ENCODE results near the gene MRPL23. TPM values are rescaled to one million over a fixed set of nuclear protein-coding genes. Genes with fewer than 3 reads are reported as not detected.

Gene MRPL23
- total and polyA plus RNA-seq, 4 donors = 33.0 to 83.9 (median 67.6) TPM

GRCh38 chr11:1967641-1968225 lies 20.6 kb downstream of the MRPL23 start:
- no peak overlapping the region for H3K27ac ChIP-seq (ENCODE audit: low read depth in 1 of 2, low read length in 2 of 2)
- H3K9me3 ChIP-seq (ENCODE audit: control insufficient read depth in 4 of 4, low read length in 3 of 4) = no peaks in the 10 kb centered on the region
- no peak for TF ChIP-seq NR2F2 (IDR thresholded peaks at IDR 0.05)
- no peak for TF ChIP-seq JUND (IDR thresholded peaks at IDR 0.05)
- no peak for TF ChIP-seq TAF1 (conservative IDR thresholded peaks at IDR 0.05)
- no peaks in the 10 kb centered on the region for H3K27me3 ChIP-seq (ENCODE audit: control insufficient read depth in 4 of 4, insufficient read depth in 4 of 4, low read length in 3 of 4)
- H3K4me1 ChIP-seq (ENCODE audit: control insufficient read depth in 4 of 4, insufficient read depth in 4 of 4, low read length in 3 of 4) = no peaks in the 10 kb centered on the region
- H3K4me3 ChIP-seq (ENCODE audit: low read depth in 1 of 3, low read length in 3 of 3) = no peak overlapping the region
- H3K9ac ChIP-seq (ENCODE audit: low read depth in 1 of 2, low read length in 2 of 2) = no peak overlapping the region
- no peak for DNase-seq (ENCODE audit: low spot score)
- no peaks in the 10 kb centered on the region for H3K36me3 ChIP-seq (ENCODE audit: control insufficient read depth in 4 of 4, insufficient read depth in 3 of 4, low read depth in 1 of 4, low read length in 3 of 4)
- WGBS = 77% methylated on average over 5 of the region's 21 CpGs

- no peaks in the 10 kb centered on the region for H3K9me3 ChIP-seq (ENCODE audit: control insufficient read depth in 4 of 4, low read length in 3 of 4)
- 77% methylated on average over 8 of the region's 24 CpGs for WGBS
- no peak overlapping the region for H3K27ac ChIP-seq (ENCODE audit: low read depth in 1 of 2, low read length in 2 of 2)
- no peaks in the 10 kb centered on the region for H3K27me3 ChIP-seq (ENCODE audit: control insufficient read depth in 4 of 4, insufficient read depth in 4 of 4, low read length in 3 of 4)
- TF ChIP-seq NR2F2 (IDR thresholded peaks at IDR 0.05) (no peak), EGR1 (IDR thresholded peaks at IDR 0.05; ENCODE audit: low read depth in 2 of 2) (no peak), YY1 (IDR thresholded peaks at IDR 0.05) (no peak), HNF4A (conservative IDR thresholded peaks at IDR 0.05) (no peak), HNF4G (IDR thresholded peaks at IDR 0.05) (no peak), REST (IDR thresholded peaks at IDR 0.05) (no peak), FOXA1 (IDR thresholded peaks at IDR 0.05) (no peak), TAF1 (conservative IDR thresholded peaks at IDR 0.05) (no peak), SP1 (IDR thresholded peaks at IDR 0.05) (no peak), ATF3 (IDR thresholded peaks at IDR 0.05) (no peak)
- H3K9ac ChIP-seq (ENCODE audit: low read depth in 1 of 2, low read length in 2 of 2) = no peak overlapping the region
- no peaks in the 10 kb centered on the region for H3K4me1 ChIP-seq (ENCODE audit: control insufficient read depth in 4 of 4, insufficient read depth in 4 of 4, low read length in 3 of 4)
- no peaks in the 10 kb centered on the region for H3K36me3 ChIP-seq (ENCODE audit: control insufficient read depth in 4 of 4, insufficient read depth in 3 of 4, low read depth in 1 of 4, low read length in 3 of 4)
- no peak overlapping the region for H3K4me3 ChIP-seq (ENCODE audit: low read depth in 1 of 3, low read length in 3 of 3)
- no peak for DNase-seq (ENCODE audit: low spot score)
Measured at GRCh38 chr11:1968454-1969002, 21.4 kb downstream of the MRPL23 start.

GRCh38 chr11:1969035-1969434 lies 21.9 kb downstream of the MRPL23 start:
- H3K27ac ChIP-seq (ENCODE audit: low read depth in 1 of 2, low read length in 2 of 2) = no peak overlapping the region
- DNase-seq (ENCODE audit: low spot score) = no peak
- no peak overlapping the region for H3K4me3 ChIP-seq (ENCODE audit: low read depth in 1 of 3, low read length in 3 of 3)
- H3K27me3 ChIP-seq (ENCODE audit: control insufficient read depth in 4 of 4, insufficient read depth in 4 of 4, low read length in 3 of 4) = no peaks in the 10 kb centered on the region
- no peaks in the 10 kb centered on the region for H3K4me1 ChIP-seq (ENCODE audit: control insufficient read depth in 4 of 4, insufficient read depth in 4 of 4, low read length in 3 of 4)
- H3K9me3 ChIP-seq (ENCODE audit: control insufficient read depth in 4 of 4, low read length in 3 of 4) = no peaks in the 10 kb centered on the region
- no peak overlapping the region for H3K9ac ChIP-seq (ENCODE audit: low read depth in 1 of 2, low read length in 2 of 2)
- TF ChIP-seq FOXA2 (IDR thresholded peaks at IDR 0.05) (no peak), EGR1 (IDR thresholded peaks at IDR 0.05; ENCODE audit: low read depth in 2 of 2) (no peak), HNF4A (conservative IDR thresholded peaks at IDR 0.05) (no peak), RAD21 (IDR thresholded peaks at IDR 0.05) (no peak), CTCF (IDR thresholded peaks at IDR 0.05; ENCODE audit: low read depth, low read length, missing input control) (no peak)
- no CpG with 5 or more reads among the region's 21 CpGs for WGBS
- no peaks in the 10 kb centered on the region for H3K36me3 ChIP-seq (ENCODE audit: control insufficient read depth in 4 of 4, insufficient read depth in 3 of 4, low read depth in 1 of 4, low read length in 3 of 4)

Measured in liver (tissue), 9 donors.